Astrocyte (in vitro differentiated cells and primary cell): ENCODE results near the gene SLC9A9. TPM values are rescaled to one million over a fixed set of nuclear protein-coding genes. Genes with fewer than 3 reads are reported as not detected.

Experiments used
- DNase-seq: peaks from one replicate; pipeline ENCODE4 v3.0.0-alpha.2; 2010; ENCODE audit warnings: low read depth
- FAIRE-seq: peaks from 2 replicates; lab custom pipeline; 2011; peaks lifted over from hg19 to GRCh38; lab: Jason Lieb, UNC
- H2AFZ ChIP-seq: 2 replicates; pipeline ENCODE4 v1.6.0; 2012; ENCODE audit warnings: low read depth, low read length, inconsistent platforms
- H3K27ac ChIP-seq: 2 replicates; pipeline ENCODE4 v1.5.1; 2011; ENCODE audit warnings: low read depth, low read length, inconsistent platforms
- H3K27me3 ChIP-seq: 2 replicates; pipeline ENCODE4 v1.6.0; 2011; ENCODE audit warnings: low read length, inconsistent platforms; ENCODE audit not compliant: insufficient read depth
- H3K36me3 ChIP-seq: 2 replicates; pipeline ENCODE4 v1.5.1; 2011; ENCODE audit warnings: low read length, inconsistent platforms; ENCODE audit not compliant: insufficient read depth
- H3K4me1 ChIP-seq: 2 replicates; pipeline ENCODE4 v1.5.1; 2011; ENCODE audit warnings: low read length, inconsistent platforms; ENCODE audit not compliant: insufficient read depth
- H3K4me2 ChIP-seq: 2 replicates; pipeline ENCODE4 v1.6.0; 2012; ENCODE audit warnings: low read length, inconsistent platforms
- H3K4me3 ChIP-seq: 2 replicates; pipeline ENCODE4 v1.5.1; 2011; ENCODE audit warnings: low read depth, mild to moderate bottlenecking, low read length, inconsistent platforms; ENCODE audit not compliant: insufficient read depth
- H3K79me2 ChIP-seq: 2 replicates; pipeline ENCODE4 v1.6.0; 2012; ENCODE audit warnings: mild to moderate bottlenecking, low read length, inconsistent platforms; ENCODE audit not compliant: insufficient read depth
- H3K9ac ChIP-seq: 2 replicates; pipeline ENCODE4 v1.6.0; 2012; ENCODE audit warnings: mild to moderate bottlenecking, low read length, inconsistent platforms
- H3K9me3 ChIP-seq: 2 replicates; pipeline ENCODE4 v1.5.1; 2012; ENCODE audit warnings: low read depth, mild to moderate bottlenecking, low read length, inconsistent platforms; ENCODE audit not compliant: insufficient read depth
- H4K20me1 ChIP-seq: 2 replicates; pipeline ENCODE4 v1.6.0; 2012; ENCODE audit warnings: low read length, inconsistent platforms; ENCODE audit not compliant: insufficient read depth
- H3K27ac Mint-ChIP-seq: one replicate; pipeline ENCODE4 v1.8.0; 2021; ENCODE audit warnings: mild to moderate bottlenecking, mixed read lengths; ENCODE audit not compliant: unreplicated experiment
- H3K27me3 Mint-ChIP-seq: one replicate; pipeline ENCODE4 v1.8.0; 2021; ENCODE audit warnings: low read depth, mixed read lengths; ENCODE audit not compliant: unreplicated experiment
- H3K36me3 Mint-ChIP-seq: one replicate; pipeline ENCODE4 v1.8.0; 2021; ENCODE audit warnings: low read depth, mixed read lengths; ENCODE audit not compliant: unreplicated experiment
- H3K4me1 Mint-ChIP-seq: one replicate; pipeline ENCODE4 v1.8.0; 2021; ENCODE audit warnings: low read depth, mixed read lengths; ENCODE audit not compliant: unreplicated experiment
- H3K4me3 Mint-ChIP-seq: one replicate; pipeline ENCODE4 v1.8.0; 2021; ENCODE audit warnings: mild to moderate bottlenecking, moderate library complexity, mixed read lengths; ENCODE audit not compliant: unreplicated experiment
- H3K9me3 Mint-ChIP-seq: one replicate; pipeline ENCODE4 v1.8.0; 2021; ENCODE audit warnings: mild to moderate bottlenecking, mixed read lengths; ENCODE audit not compliant: unreplicated experiment
- EZH2 ChIP-seq: IDR thresholded peaks from 2 replicates; pipeline ENCODE4 v1.6.1; 2012; ENCODE audit warnings: mild to moderate bottlenecking, low read length, inconsistent platforms; ENCODE audit not compliant: insufficient read depth
- total RNA-seq: library from RNA; stranded (reverse); gene quantifications from 2 replicates; pipeline ENCODE4 v1.2.1, GENCODE V29; 2021
- TF ChIP-seq, protein P1 (sequence below): IDR thresholded peaks from 2 replicates; pipeline ENCODE4 v1.5.1; 2011; ENCODE audit warnings: low read depth, mild to moderate bottlenecking, inconsistent platforms, low read length, moderate library complexity; ENCODE audit not compliant: insufficient read depth

Gene SLC9A9
- total RNA-seq, 1 donor from 2014 or later, result 1.5 TPM

- Histone ChIP-seq H2AFZ (no peak overlapping the region), H3K4me2 (no peak overlapping the region), H3K79me2 (no peaks in the 10 kb centered on the region), H3K27me3 (no peaks in the 10 kb centered on the region), H3K4me1 (no peaks in the 10 kb centered on the region), H3K27ac (no peak overlapping the region), H3K9me3 (no peaks in the 10 kb centered on the region), H3K36me3 (no peaks in the 10 kb centered on the region), H4K20me1 (no peaks in the 10 kb centered on the region), H3K9ac (no peak overlapping the region), H3K4me3 (no peak overlapping the region)
- Mint-ChIP-seq H3K36me3 (no peaks in the 10 kb centered on the region), H3K4me1 (no peaks in the 10 kb centered on the region), H3K27ac (no peak overlapping the region), H3K4me3 (no peak overlapping the region), H3K27me3 (no peaks in the 10 kb centered on the region), H3K9me3 (no peaks in the 10 kb centered on the region)
- TF ChIP-seq, protein P1, sequence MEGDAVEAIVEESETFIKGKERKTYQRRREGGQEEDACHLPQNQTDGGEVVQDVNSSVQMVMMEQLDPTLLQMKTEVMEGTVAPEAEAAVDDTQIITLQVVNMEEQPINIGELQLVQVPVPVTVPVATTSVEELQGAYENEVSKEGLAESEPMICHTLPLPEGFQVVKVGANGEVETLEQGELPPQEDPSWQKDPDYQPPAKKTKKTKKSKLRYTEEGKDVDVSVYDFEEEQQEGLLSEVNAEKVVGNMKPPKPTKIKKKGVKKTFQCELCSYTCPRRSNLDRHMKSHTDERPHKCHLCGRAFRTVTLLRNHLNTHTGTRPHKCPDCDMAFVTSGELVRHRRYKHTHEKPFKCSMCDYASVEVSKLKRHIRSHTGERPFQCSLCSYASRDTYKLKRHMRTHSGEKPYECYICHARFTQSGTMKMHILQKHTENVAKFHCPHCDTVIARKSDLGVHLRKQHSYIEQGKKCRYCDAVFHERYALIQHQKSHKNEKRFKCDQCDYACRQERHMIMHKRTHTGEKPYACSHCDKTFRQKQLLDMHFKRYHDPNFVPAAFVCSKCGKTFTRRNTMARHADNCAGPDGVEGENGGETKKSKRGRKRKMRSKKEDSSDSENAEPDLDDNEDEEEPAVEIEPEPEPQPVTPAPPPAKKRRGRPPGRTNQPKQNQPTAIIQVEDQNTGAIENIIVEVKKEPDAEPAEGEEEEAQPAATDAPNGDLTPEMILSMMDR, result no peak
- no peak for TF ChIP-seq EZH2
- FAIRE-seq (no peak), DNase-seq (no peak)
Observed at GRCh38 chr3:143700431-143700975, 147.8 kb downstream of the SLC9A9 start.

- Histone ChIP-seq H3K4me1 (no peaks in the 10 kb centered on the region), H3K9ac (no peak overlapping the region), H3K9me3 (no peaks in the 10 kb centered on the region), H3K27ac (no peak overlapping the region), H3K36me3 (no peaks in the 10 kb centered on the region), H3K4me2 (no peak overlapping the region), H2AFZ (no peak overlapping the region), H3K4me3 (no peak overlapping the region), H3K79me2 (no peaks in the 10 kb centered on the region), H3K27me3 (no peaks in the 10 kb centered on the region), H4K20me1 (no peaks in the 10 kb centered on the region)
- Mint-ChIP-seq H3K9me3 (peaks cover 4% of the 10 kb centered on the region), H3K4me3 (no peak overlapping the region), H3K27ac (no peak overlapping the region), H3K36me3 (no peaks in the 10 kb centered on the region), H3K27me3 (no peaks in the 10 kb centered on the region), H3K4me1 (no peaks in the 10 kb centered on the region)
- FAIRE-seq (no peak), DNase-seq (no peak)
- TF ChIP-seq EZH2, result no peak
- TF ChIP-seq, protein P1, result no peak
Observed at GRCh38 chr3:143699424-143699823, 148.8 kb downstream of the SLC9A9 start.

DNA sequence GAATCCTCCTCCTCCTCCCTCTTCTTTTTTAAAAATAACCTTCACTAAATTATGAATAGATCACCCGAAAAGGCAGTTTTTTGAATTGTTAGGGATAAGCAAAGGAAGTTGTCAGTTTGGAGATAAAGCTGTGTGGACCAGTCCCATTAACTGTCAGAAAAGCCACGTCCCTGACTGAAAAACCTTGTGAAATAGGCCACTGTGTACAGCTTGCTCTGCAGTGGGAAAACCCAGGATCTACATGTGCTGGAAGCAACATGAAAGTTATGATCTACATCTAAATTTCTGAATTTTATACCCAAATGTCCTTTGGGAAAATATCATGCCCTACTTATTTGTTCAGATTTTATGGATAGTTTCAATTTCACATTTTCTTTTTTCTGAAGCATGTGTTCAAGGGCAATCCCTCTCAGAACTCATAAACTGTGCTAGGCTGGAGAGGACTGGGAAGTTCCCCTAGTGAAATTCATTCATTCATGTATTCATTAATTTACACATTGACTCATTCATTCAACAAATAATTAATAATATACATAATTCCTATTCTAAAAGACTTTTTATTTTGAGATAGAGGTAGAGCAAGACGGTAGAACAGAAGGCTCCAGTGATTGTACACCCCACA lies 149.5 kb downstream of the SLC9A9 start:
- no peaks in the 10 kb centered on the region for H3K36me3 ChIP-seq
- no peaks in the 10 kb centered on the region for H3K4me1 ChIP-seq
- Mint-ChIP-seq H3K4me1 (no peaks in the 10 kb centered on the region), H3K4me3 (no peak overlapping the region), H3K9me3 (peaks cover 4% of the 10 kb centered on the region), H3K27ac (no peak overlapping the region), H3K36me3 (no peaks in the 10 kb centered on the region), H3K27me3 (no peaks in the 10 kb centered on the region)
- no peaks in the 10 kb centered on the region for H4K20me1 ChIP-seq
- H3K4me2 ChIP-seq, result no peak overlapping the region
- TF ChIP-seq, protein P1, result no peak
- H3K9ac ChIP-seq, result no peak overlapping the region
- H3K79me2 ChIP-seq, result no peaks in the 10 kb centered on the region
- DNase-seq (no peak), FAIRE-seq (no peak)
- H3K27me3 ChIP-seq, result no peaks in the 10 kb centered on the region
- H3K4me3 ChIP-seq, result no peak overlapping the region
- H3K9me3 ChIP-seq, result no peaks in the 10 kb centered on the region
- no peak overlapping the region for H3K27ac ChIP-seq
- H2AFZ ChIP-seq, result no peak overlapping the region
